GM12878 (cell line): ENCODE data around the gene FAM110A. TPM values are rescaled to one million over a fixed set of nuclear protein-coding genes. Genes with fewer than 3 reads are reported as not detected.

Source experiments
- ATAC-seq: fragments of 200-7000 bp; cut with Tn5 transposase; 3 replicates; pipeline ENCODE4 v1.9.1; 2020; ENCODE audit warnings: mild to moderate bottlenecking, moderate library complexity
- BruUV-seq: library from RNA; stranded (reverse); fragments of 400-500 nt; replicated peaks from 2 replicates; lab custom pipeline; 2021; lab: Mats Ljungman, UMichigan
- CTCF ChIA-PET: fragments of 300-600 bp; sonication (Branson Sonifier 250); formaldehyde crosslinking; extraction: SDS; loops from one replicate; lab custom pipeline; 2021; ENCODE audit warnings: inconsistent platforms; lab: Yijun Ruan, JAX
- POLR2A ChIA-PET: fragments of 350-600 bp; formaldehyde crosslinking; extraction: SDS; loops from one replicate; lab custom pipeline; 2021; ENCODE audit warnings: inconsistent platforms; lab: Charles Lee
- RAD21 ChIA-PET: fragments of 300-600 bp; sonication (Branson Sonifier 250); formaldehyde crosslinking; loops from one replicate; lab custom pipeline; 2023; ENCODE audit warnings: antibody characterized with exemption; ENCODE audit not compliant: unreplicated experiment; lab: Charles Lee
- SMC1A ChIA-PET: fragments of 300-600 bp; sonication (Branson Sonifier 250); formaldehyde crosslinking; loops from one replicate; lab custom pipeline; 2023; ENCODE audit not compliant: unreplicated experiment, uncharacterized antibody; lab: Charles Lee
- DNase-seq: peaks from one replicate; pipeline ENCODE4 v3.0.0-alpha.2; 2011; ENCODE audit warnings: low read depth, low spot score
- FAIRE-seq: peaks from 3 replicates; lab custom pipeline; 2011; peaks lifted over from hg19 to GRCh38; lab: Jason Lieb, UNC
- H2AFZ ChIP-seq: 2 replicates; pipeline ENCODE4 v1.6.0; 2011; ENCODE audit warnings: low read depth, low read length, control low read depth; ENCODE audit not compliant: control insufficient read depth
- H3K27ac ChIP-seq: 2 replicates; pipeline ENCODE4 v1.5.1; 2011; ENCODE audit warnings: control low read depth; ENCODE audit not compliant: control insufficient read depth, insufficient read depth
- H3K27me3 ChIP-seq, 2 experiments: replicated peaks in 1 of 2; 2 replicates each; pipeline versions ENCODE4 v1.6.0 to v1.6.1; 2011; ENCODE audit warnings: low read length in 1 of 2; ENCODE audit not compliant: control insufficient read depth in 2 of 2, insufficient read depth in 2 of 2
- H3K36me3 ChIP-seq, 2 experiments: 2 replicates each; pipeline ENCODE4 v1.5.1; 2011; ENCODE audit warnings: low read length in 1 of 2; ENCODE audit not compliant: control insufficient read depth in 2 of 2, insufficient read depth in 2 of 2
- H3K4me1 ChIP-seq: 2 replicates; pipeline ENCODE4 v1.6.1; 2011; ENCODE audit warnings: mild to moderate bottlenecking, low read length, moderate library complexity, mixed read lengths; ENCODE audit not compliant: control insufficient read depth, insufficient read depth
- H3K4me2 ChIP-seq: 2 replicates; pipeline ENCODE4 v1.6.0; 2011; ENCODE audit warnings: control low read depth; ENCODE audit not compliant: control insufficient read depth, insufficient read depth
- H3K4me3 ChIP-seq: fragments of 200-600 bp; sonication (generic); 2 replicates; pipeline ENCODE4 v1.5.1; 2016
- H3K79me2 ChIP-seq: 2 replicates; pipeline ENCODE4 v1.6.0; 2011; ENCODE audit warnings: low read length; ENCODE audit not compliant: control insufficient read depth, insufficient read depth
- H3K9ac ChIP-seq: 2 replicates; pipeline ENCODE4 v1.8.0; 2011; ENCODE audit warnings: low read length, control low read depth, mixed read lengths; ENCODE audit not compliant: control insufficient read depth, insufficient read depth
- H3K9me3 ChIP-seq: replicated peaks from 3 replicates; pipeline ENCODE4 v1.5.1; 2011; ENCODE audit warnings: mild to moderate bottlenecking, low read length; ENCODE audit not compliant: control insufficient read depth, insufficient read depth
- H4K20me1 ChIP-seq: 2 replicates; pipeline ENCODE4 v1.6.0; 2011; ENCODE audit not compliant: control insufficient read depth, insufficient read depth
- HDAC2 ChIP-seq: fragments of 200-600 bp; sonication (generic); IDR thresholded peaks from 2 replicates; pipeline ENCODE4 v1.6.1; 2017
- IKZF2 ChIP-seq, 2 experiments: fragments of 450-650 bp; IDR thresholded peaks; 2 replicates each; pipeline ENCODE4 v1.6.1; 2017; ENCODE audit warnings: mild to moderate bottlenecking in 2 of 2, moderate library complexity in 2 of 2
- NFYA ChIP-seq: IDR thresholded peaks from 2 replicates; pipeline ENCODE4 v1.6.1; 2011; ENCODE audit warnings: low read depth, mild to moderate bottlenecking, low read length, improper control_type of control experiment, borderline replicate concordance
- RFX5 ChIP-seq: IDR thresholded peaks from 2 replicates; pipeline ENCODE4 v1.6.1; 2011; ENCODE audit warnings: low read depth, low read length, improper control_type of control experiment
- SIX5 ChIP-seq: IDR thresholded peaks from 2 replicates; pipeline ENCODE4 v1.6.1; 2011; ENCODE audit warnings: mild to moderate bottlenecking, low read depth, low read length, moderate library complexity; ENCODE audit not compliant: severe bottlenecking
- SMAD5 ChIP-seq: IDR thresholded peaks from 2 replicates; pipeline ENCODE4 v1.6.1; 2016; ENCODE audit warnings: antibody characterized with exemption, low read depth
- SREBF1 ChIP-seq: IDR thresholded peaks from 2 replicates; pipeline ENCODE4 v1.6.1; 2012; ENCODE audit warnings: mild to moderate bottlenecking, low read length
- SUZ12 ChIP-seq: fragments of 200-600 bp; sonication (generic); IDR thresholded peaks from one replicate; pipeline ENCODE4 v1.6.1; 2018; ENCODE audit warnings: antibody characterized with exemption, mild to moderate bottlenecking; ENCODE audit not compliant: unreplicated experiment
- ZBTB40 ChIP-seq: fragments of 450-650 bp; IDR thresholded peaks from 2 replicates; pipeline ENCODE4 v1.6.1; 2016; ENCODE audit warnings: mild to moderate bottlenecking, moderate library complexity, borderline replicate concordance
- ZNF217 ChIP-seq: fragments of 450-650 bp; IDR thresholded peaks from 2 replicates; pipeline ENCODE4 v1.6.1; 2017; ENCODE audit warnings: antibody characterized with exemption, mild to moderate bottlenecking
- WGBS: methylation state at CpG from one replicate; pipeline ENCODE4 v1.1.6; 2016; ENCODE audit warnings: low lambda C conversion rate; ENCODE audit not compliant: insufficient replicate concordance, insufficient coverage; ENCODE audit errors: missing lambda C conversion rate; 5-methylcytosine and 5-hydroxymethylcytosine counted together
- in situ Hi-C: fragments of 300-500 bp; cut with MboI; formaldehyde crosslinking; loops from 9 replicates; pipeline ENCODE4 v1.14.3; 2018; ENCODE audit warnings: mixed read lengths
- intact Hi-C: fragments of 100-400 bp; cut with micrococcal nuclease; formaldehyde crosslinking; loops from one replicate; pipeline ENCODE4 v1.14.2; 2022; ENCODE audit not compliant: unreplicated experiment
- polyA plus RNA-seq, 11 experiments: library from polyadenylated mRNA; depleted of rRNA in 4 of 11; unstranded in 6 of 11; stranded (reverse) in 5 of 11; fragments of >200 nt; fragmentation: Nextera tagmentation in 4 of 11; fragmentation: Illumina TruSeq in 1 of 11; extraction: Ambion mirVana in 4 of 11; extraction: Trizol in 1 of 11; gene quantifications; 1 replicate in 1 of 11; 2 replicates in 10 of 11; pipeline versions ENCODE4 v1.2.1 to v1.2.3, GENCODE V29; 2011 to 2016; ENCODE audit warnings: inconsistent platforms in 2 of 11, missing spikeins in 2 of 11, low read depth in 1 of 11
- total RNA-seq, 4 experiments: library from RNA; depleted of rRNA in 3 of 4; stranded (reverse); fragments of >200 nt in 3 of 4; fragmentation: Illumina TruSeq in 1 of 4; extraction: Trizol in 1 of 4; gene quantifications; 2 replicates each; pipeline versions ENCODE4 v1.2.1 to v1.2.3, GENCODE V29; 2013 to 2021
- TF ChIP-seq, protein P1 (sequence below): fragments of 450-650 bp; formaldehyde crosslinking; IDR thresholded peaks from 2 replicates; pipeline ENCODE4 v1.5.0; 2022; ENCODE audit warnings: mild to moderate bottlenecking, missing genetic modification characterization

Gene FAM110A
- total and polyA plus RNA-seq, 10 of the 15 experiments (the other 5 are each of a cell fraction or from before 2014, with no cell fraction given) = 1.1 to 14.8 (median 7.4) TPM

GRCh38 chr20:821046-821730, 12.3 kb upstream of the FAM110A start:
- no peak overlapping the region for H3K4me2 ChIP-seq
- no peaks in the 10 kb centered on the region; the same call in 1 of the 2 replicates for H3K4me1 ChIP-seq
- RAD21 ChIA-PET = no interaction called here
- no peak overlapping the region for H3K4me3 ChIP-seq
- no peak for DNase-seq
- no peaks in the 10 kb centered on the region; the same call in 1 of the 2 replicates for H4K20me1 ChIP-seq
- no peak overlapping the region for H3K9ac ChIP-seq
- H3K27me3 ChIP-seq = no peaks in the 10 kb centered on the region
- SMC1A ChIA-PET = interaction anchor here (0.6 kb wide), 1 partner anchor 26 kb away, joined by 3 read pairs; no protein-coding TSS in a partner anchor
- no peak for FAIRE-seq
- WGBS = 25% methylated on average over 6 of the region's 6 CpGs
- POLR2A ChIA-PET = no interaction called here
- H2AFZ ChIP-seq = no peak overlapping the region
- no peaks in the 10 kb centered on the region; the same call in 2 of the 3 replicates for H3K9me3 ChIP-seq
- in situ Hi-C loops (no loop called here), intact Hi-C loops (no loop called here)
- TF ChIP-seq NFYA (no peak), ZNF217 (no peak), ZBTB40 (no peak), IKZF2 (IDR thresholded peaks at IDR 0.05) (no peak), SREBF1 (no peak), RFX5 (no peak), HDAC2 (no peak), SUZ12 (no peak), SIX5 (no peak), SMAD5 (no peak)
- TF ChIP-seq, protein P1, sequence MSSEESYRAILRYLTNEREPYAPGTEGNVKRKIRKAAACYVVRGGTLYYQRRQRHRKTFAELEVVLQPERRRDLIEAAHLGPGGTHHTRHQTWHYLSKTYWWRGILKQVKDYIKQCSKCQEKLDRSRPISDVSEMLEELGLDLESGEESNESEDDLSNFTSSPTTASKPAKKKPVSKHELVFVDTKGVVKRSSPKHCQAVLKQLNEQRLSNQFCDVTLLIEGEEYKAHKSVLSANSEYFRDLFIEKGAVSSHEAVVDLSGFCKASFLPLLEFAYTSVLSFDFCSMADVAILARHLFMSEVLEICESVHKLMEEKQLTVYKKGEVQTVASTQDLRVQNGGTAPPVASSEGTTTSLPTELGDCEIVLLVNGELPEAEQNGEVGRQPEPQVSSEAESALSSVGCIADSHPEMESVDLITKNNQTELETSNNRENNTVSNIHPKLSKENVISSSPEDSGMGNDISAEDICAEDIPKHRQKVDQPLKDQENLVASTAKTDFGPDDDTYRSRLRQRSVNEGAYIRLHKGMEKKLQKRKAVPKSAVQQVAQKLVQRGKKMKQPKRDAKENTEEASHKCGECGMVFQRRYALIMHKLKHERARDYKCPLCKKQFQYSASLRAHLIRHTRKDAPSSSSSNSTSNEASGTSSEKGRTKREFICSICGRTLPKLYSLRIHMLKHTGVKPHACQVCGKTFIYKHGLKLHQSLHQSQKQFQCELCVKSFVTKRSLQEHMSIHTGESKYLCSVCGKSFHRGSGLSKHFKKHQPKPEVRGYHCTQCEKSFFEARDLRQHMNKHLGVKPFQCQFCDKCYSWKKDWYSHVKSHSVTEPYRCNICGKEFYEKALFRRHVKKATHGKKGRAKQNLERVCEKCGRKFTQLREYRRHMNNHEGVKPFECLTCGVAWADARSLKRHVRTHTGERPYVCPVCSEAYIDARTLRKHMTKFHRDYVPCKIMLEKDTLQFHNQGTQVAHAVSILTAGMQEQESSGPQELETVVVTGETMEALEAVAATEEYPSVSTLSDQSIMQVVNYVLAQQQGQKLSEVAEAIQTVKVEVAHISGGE (CRISPR knock-in tag) = no peak
- CTCF ChIA-PET = interaction anchor here (0.8 to 7.0 kb wide), 2 partner anchors 108 to 135 kb away, joined by 3 to 142 read pairs; no protein-coding TSS in a partner anchor
- no TSS peak for BruUV-seq
- no peak overlapping the region for H3K27ac ChIP-seq
- no peak for ATAC-seq
- no peaks in the 10 kb centered on the region for H3K79me2 ChIP-seq
- no peaks in the 10 kb centered on the region for H3K36me3 ChIP-seq
